NT2/D1 (cell line): Measurements from ENCODE around the gene KAT5.

Experiments
- SUZ12 ChIP-seq: IDR thresholded peaks from 2 replicates; pipeline ENCODE4 v1.6.1; 2011; ENCODE audit not compliant: insufficient read length, insufficient read depth; ENCODE audit errors: extremely low read depth
- YY1 ChIP-seq: IDR thresholded peaks from 2 replicates; pipeline ENCODE4 v1.6.1; 2011; ENCODE audit not compliant: insufficient read length, insufficient read depth
- ZNF274 ChIP-seq: IDR thresholded peaks from 2 replicates; pipeline ENCODE4 v1.6.1; 2011; ENCODE audit warnings: mild to moderate bottlenecking, low read depth, low read length

DNA sequence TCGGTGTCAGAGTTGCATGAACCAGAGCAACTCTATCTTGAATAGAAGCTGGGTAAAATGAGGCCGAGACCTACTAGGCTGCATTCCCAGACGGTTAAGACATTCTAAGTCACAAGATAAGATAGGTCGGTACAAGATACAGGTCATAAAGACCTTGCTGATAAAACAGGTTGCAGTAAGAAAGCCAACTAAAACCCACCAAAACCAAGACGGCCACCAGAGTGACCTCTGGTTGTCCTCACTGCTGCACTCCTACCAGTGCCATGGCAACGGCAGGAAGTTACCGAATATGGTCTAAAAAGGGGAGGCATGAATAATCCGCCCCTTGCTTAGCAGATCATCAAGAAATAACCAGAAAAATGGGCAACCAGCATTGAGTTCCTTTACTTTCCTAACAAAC lies 2.4 kb upstream of the KAT5 start:
- TF ChIP-seq YY1 (no peak), SUZ12 (no peak), ZNF274 (no peak)
